Measurements from ENCODE around the gene DIAPH2.

- TF ChIP-seq CTCF (conservative IDR thresholded peaks at IDR 0.05 in 1 of 2, IDR thresholded peaks at IDR 0.05 in 1 of 2; ENCODE audit: low read depth in 1 of 2, low read length in 2 of 2) = no peak
- no peak for TF ChIP-seq EZH2 (IDR thresholded peaks at IDR 0.05; ENCODE audit: low read length, missing control alignments)
These were observed 205.1 kb downstream of the DIAPH2 start for GRCh38 chrX:96889726-96890125.

All from fibroblast of lung (primary cell).